Lower leg skin (tissue), 4 donors: ENCODE data around the gene SMAD6. TPM values are rescaled to one million over a fixed set of nuclear protein-coding genes. Genes with fewer than 3 reads are reported as not detected.

Experiments
- DNase-seq, 2 donors: peaks; one replicate each; pipeline ENCODE4 v3.0.0-alpha.2; 2019; ENCODE audit warnings: low spot score in 2 of 2
- H3K4me3 ChIP-seq: fragments of 200-600 bp; sonication (generic); 2 replicates; pipeline ENCODE4 v1.5.1; 2017; ENCODE audit warnings: mild to moderate bottlenecking, low read depth; ENCODE audit not compliant: poor library complexity, severe bottlenecking
- POLR2A ChIP-seq, 2 donors: fragments of 450-650 bp; IDR thresholded peaks; one replicate each; pipeline ENCODE4 v1.6.1; 2016 to 2017; ENCODE audit warnings: antibody characterized with exemption in 2 of 2, mild to moderate bottlenecking in 1 of 2, moderate library complexity in 1 of 2
- WGBS, 2 donors: methylation state at CpG; one replicate each; pipeline ENCODE4 v1.1.5; 2018; 5-methylcytosine and 5-hydroxymethylcytosine counted together
- intact Hi-C: fragments of 100-400 bp; cut with DNase I; formaldehyde crosslinking; loops from one replicate; pipeline ENCODE4 v1.15.0; 2023; ENCODE audit warnings: low total_unique reads
- total RNA-seq, 4 donors: library from RNA; depleted of rRNA; stranded (reverse); fragments of >200 nt; gene quantifications; one replicate each; pipeline ENCODE4 v1.1.0, GENCODE V29; 2016
- TF ChIP-seq, protein P1 (sequence below), 3 donors: fragments of 450-650 bp; IDR thresholded peaks; one replicate each; pipeline ENCODE4 v1.5.1; 2016; ENCODE audit warnings: antibody characterized with exemption in 3 of 3, mild to moderate bottlenecking in 3 of 3, moderate library complexity in 2 of 3

SMAD6 gene
- total RNA-seq, 4 donors from 2014 or later, result 2.0 to 9.1 (median 6.7) TPM

DNA sequence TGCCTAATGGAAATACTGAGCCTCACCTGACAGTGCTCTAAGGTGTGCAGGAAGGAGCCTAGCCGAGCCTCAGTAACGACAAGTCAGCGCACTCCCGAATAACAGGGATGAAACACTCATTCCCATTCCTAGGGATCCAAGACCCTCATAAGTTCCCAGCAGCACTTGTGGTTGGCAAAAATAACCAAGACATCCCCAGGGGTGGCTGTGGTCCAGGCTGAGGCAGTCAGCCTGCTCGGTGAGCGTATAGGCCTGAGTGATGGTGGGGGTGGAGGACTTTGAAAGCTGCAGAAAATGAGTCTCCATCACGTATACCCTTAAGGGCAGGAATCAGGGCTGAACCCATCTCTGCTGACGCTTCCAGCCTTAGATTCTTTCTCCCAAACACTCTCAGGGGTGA lies 120.1 kb downstream of the SMAD6 start:
- DNase-seq, result no peak
- no peak for TF ChIP-seq POLR2A (IDR thresholded peaks at IDR 0.05)
- TF ChIP-seq, protein P1, sequence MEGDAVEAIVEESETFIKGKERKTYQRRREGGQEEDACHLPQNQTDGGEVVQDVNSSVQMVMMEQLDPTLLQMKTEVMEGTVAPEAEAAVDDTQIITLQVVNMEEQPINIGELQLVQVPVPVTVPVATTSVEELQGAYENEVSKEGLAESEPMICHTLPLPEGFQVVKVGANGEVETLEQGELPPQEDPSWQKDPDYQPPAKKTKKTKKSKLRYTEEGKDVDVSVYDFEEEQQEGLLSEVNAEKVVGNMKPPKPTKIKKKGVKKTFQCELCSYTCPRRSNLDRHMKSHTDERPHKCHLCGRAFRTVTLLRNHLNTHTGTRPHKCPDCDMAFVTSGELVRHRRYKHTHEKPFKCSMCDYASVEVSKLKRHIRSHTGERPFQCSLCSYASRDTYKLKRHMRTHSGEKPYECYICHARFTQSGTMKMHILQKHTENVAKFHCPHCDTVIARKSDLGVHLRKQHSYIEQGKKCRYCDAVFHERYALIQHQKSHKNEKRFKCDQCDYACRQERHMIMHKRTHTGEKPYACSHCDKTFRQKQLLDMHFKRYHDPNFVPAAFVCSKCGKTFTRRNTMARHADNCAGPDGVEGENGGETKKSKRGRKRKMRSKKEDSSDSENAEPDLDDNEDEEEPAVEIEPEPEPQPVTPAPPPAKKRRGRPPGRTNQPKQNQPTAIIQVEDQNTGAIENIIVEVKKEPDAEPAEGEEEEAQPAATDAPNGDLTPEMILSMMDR (IDR thresholded peaks at IDR 0.05), result no peak
- no peak overlapping the region for H3K4me3 ChIP-seq
- WGBS, 2 donors, result 95 to 98% methylated on average over 8 of the region's 8 CpGs
- intact Hi-C loops, result no loop called here

DNA sequence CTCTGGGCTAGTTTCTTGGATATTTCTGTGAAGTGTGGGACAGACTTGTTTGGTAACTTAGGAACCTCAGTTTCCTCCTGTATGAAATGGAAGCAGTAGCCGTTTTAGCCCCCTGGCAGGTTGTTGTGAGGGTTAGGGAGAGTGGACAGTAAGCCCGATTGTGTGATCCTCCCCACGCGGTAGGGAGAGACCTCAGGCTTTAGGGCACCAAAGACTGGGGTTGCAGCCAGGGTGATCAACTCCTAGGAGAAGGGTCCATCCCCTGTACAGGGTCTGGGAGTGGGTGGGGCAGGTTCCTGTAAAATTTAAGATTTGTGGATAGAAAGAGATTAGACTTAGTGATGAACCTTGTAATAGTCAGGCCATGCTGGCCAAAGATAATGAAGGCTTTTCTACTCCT lies 120.5 kb downstream of the SMAD6 start:
- no peak overlapping the region for H3K4me3 ChIP-seq
- WGBS, 2 donors, result 89 to 95% methylated on average over 4 of the region's 4 CpGs
- TF ChIP-seq, protein P1 (IDR thresholded peaks at IDR 0.05), result no peak
- TF ChIP-seq POLR2A (IDR thresholded peaks at IDR 0.05), result no peak
- DNase-seq, result no peak
- intact Hi-C loops, result no loop called here

DNA sequence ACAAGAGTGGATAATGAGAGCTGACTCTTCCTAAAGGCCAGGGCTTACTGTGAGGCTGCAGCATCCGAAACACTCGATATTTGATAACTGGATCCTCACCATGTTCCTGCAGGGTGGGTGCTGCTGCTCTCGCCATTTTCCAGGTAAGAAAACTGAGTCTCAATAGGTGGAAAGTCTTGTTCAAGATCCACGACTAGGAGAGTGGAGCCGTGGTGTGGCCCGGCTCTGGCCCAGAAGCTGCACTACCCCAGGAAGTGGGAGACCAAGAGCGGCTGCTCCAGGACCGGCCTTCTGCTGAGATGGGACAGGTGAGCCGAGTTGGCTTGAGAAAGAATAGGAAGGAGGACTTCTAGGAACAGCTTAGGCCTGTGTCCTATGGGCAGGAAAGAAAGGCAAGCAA lies 121.6 kb downstream of the SMAD6 start:
- intact Hi-C loops, result no loop called here
- 96 to 97% methylated on average over 9 of the region's 9 CpGs for WGBS, 2 donors
- TF ChIP-seq POLR2A (IDR thresholded peaks at IDR 0.05), result no peak
- TF ChIP-seq, protein P1 (IDR thresholded peaks at IDR 0.05), result no peak
- no peak overlapping the region for H3K4me3 ChIP-seq
- no peak for DNase-seq

DNA sequence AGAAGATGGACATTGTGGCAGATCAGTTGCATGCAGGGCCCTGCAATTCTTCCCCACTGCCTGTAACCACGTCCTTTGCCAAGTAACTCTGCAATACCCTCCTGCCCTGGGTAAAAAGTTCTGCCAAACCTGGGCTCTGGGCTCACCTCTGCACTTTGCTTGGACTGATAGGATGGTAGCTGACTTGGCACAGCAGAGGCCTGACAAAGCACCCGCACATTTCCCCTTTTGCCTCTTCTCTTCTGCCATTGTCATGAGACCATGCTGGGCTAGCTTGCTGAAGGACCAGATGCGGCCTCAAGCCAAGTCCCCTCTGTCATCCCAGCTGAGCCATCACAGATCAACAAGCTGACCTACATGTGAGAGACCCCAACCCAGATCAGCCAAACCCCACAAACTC lies 122.4 kb downstream of the SMAD6 start:
- intact Hi-C loops, result no loop called here
- DNase-seq, result no peak
- TF ChIP-seq POLR2A (IDR thresholded peaks at IDR 0.05), result no peak
- TF ChIP-seq, protein P1 (IDR thresholded peaks at IDR 0.05), result no peak
- 92 to 98% methylated on average over 3 of the region's 3 CpGs for WGBS, 2 donors
- no peak overlapping the region for H3K4me3 ChIP-seq

DNA sequence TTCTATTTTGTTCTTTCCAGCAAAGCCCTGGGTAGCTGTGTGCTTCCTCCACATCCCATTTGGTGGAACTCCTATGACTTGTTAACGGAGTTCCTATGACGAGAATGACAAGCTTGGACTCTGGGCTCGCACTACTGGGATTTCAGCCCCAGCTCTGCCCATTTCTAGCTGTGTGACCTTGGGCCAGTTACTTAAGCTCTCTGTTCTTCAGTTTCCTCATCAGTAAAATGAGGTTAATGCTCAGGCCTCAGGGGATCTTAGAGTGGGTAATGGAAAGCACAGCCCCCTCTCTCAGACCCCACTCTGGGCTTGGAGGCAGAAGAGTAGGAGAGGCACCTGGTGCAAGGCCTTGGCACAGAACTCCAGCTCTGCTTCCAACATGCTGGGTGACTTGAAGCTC lies 123.1 kb downstream of the SMAD6 start:
- WGBS, 2 donors, result 97 to 98% methylated on average over 3 of the region's 3 CpGs
- DNase-seq, result no peak
- intact Hi-C loops, result no loop called here
- no peak overlapping the region for H3K4me3 ChIP-seq
- TF ChIP-seq, protein P1 (IDR thresholded peaks at IDR 0.05), result no peak
- no peak for TF ChIP-seq POLR2A (IDR thresholded peaks at IDR 0.05)

DNA sequence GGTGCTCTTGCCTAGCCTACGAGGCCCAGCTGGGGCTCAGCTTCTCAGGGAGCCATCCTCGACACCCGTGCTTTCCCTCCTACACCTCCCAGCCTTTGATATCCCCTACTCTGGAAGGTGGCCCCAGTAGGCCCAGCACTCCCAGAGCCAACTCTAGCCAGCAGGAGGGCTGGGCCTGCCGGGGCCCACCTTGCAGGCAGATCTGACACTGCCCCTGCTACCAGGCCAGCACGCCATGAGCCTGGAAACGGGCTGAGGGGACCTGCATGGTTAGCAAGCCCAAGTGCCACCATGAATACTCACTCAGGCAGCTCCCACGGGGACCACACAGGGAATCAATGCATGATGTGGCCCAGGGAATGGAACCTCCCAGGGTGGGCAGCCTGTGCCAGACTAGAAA lies 123.7 kb downstream of the SMAD6 start:
- intact Hi-C loops, result no loop called here
- no peak for DNase-seq
- no peak for TF ChIP-seq POLR2A (IDR thresholded peaks at IDR 0.05)
- TF ChIP-seq, protein P1 (IDR thresholded peaks at IDR 0.05), result no peak
- H3K4me3 ChIP-seq, result no peak overlapping the region
- 86 to 91% methylated on average over 7 of the region's 7 CpGs for WGBS, 2 donors
